ENCODE results near the gene NECAB3. TPM values are rescaled to one million over a fixed set of nuclear protein-coding genes. Genes with fewer than 3 reads are reported as not detected.

Gene NECAB3
- total and polyA plus RNA-seq, 2 of the 13 experiments (the other 11 are each of a cell fraction or from before 2014, with no cell fraction given): 61.5 to 65.5 TPM

GRCh38 chr20:33663161-33664084 is 10.8 kb downstream of the NECAB3 start (continued):
- peak; percentile 82; the same call in 1 of the 2 replicates for TF ChIP-seq STAT6 (CRISPR knock-in tag; IDR thresholded peaks at IDR 0.05; ENCODE audit: borderline replicate concordance)
- TF ChIP-seq NCOA2 (CRISPR knock-in tag; IDR thresholded peaks at IDR 0.05): no peak; the same call in none of the 2 replicates
- TF ChIP-seq TFE3 (CRISPR knock-in tag; IDR thresholded peaks at IDR 0.05): 0 out of 2 replicates have a peak, but pooled peaks have one; percentile 14
- no peak for TF ChIP-seq SIN3B (IDR thresholded peaks at IDR 0.05; ENCODE audit: low read length)
- peak; percentile 58; the same call in 1 of the 2 replicates for TF ChIP-seq ETV6 (CRISPR knock-in tag; conservative IDR thresholded peaks at IDR 0.05)
- TF ChIP-seq REL (CRISPR knock-in tag; conservative IDR thresholded peaks at IDR 0.05): peak; percentile 91
- peak; percentile 96 for TF ChIP-seq ETV5 (CRISPR knock-in tag; IDR thresholded peaks at IDR 0.05; ENCODE audit: borderline replicate concordance)
- TF ChIP-seq SP4 (CRISPR knock-in tag; IDR thresholded peaks at IDR 0.05): peak; percentile 97
- no peak for TF ChIP-seq FOXP1 (IDR thresholded peaks at IDR 0.05)
- TF ChIP-seq FOXP1 (CRISPR knock-in tag; IDR thresholded peaks at IDR 0.05): no peak; the same call in 1 of the 2 replicates
- no peak for TF ChIP-seq ZNF318 (CRISPR knock-in tag; IDR thresholded peaks at IDR 0.05)
- TF ChIP-seq MLXIP (CRISPR knock-in tag; IDR thresholded peaks at IDR 0.05; ENCODE audit: borderline replicate concordance): no peak; the same call in 1 of the 2 replicates
